Stimulated activated CD8-positive, alpha-beta memory T cell treated with anti-CD3 and anti-CD28 coated beads, Interleukin-15, amount 100 ng/mL, for 4 hours (primary cell): ENCODE results near the gene RPS29.
"Not testable (repeated sequence)": the region's sequence is repeated elsewhere in the genome, so short reads cannot be mapped to it uniquely, and the experiment has no call there.

Experiments used
- DNase-seq, 2 donors: peaks; one replicate each; pipeline ENCODE4 v3.0.0-alpha.2; 2020; ENCODE audit warnings: low read depth in 2 of 2

RPS29 gene

DNA sequence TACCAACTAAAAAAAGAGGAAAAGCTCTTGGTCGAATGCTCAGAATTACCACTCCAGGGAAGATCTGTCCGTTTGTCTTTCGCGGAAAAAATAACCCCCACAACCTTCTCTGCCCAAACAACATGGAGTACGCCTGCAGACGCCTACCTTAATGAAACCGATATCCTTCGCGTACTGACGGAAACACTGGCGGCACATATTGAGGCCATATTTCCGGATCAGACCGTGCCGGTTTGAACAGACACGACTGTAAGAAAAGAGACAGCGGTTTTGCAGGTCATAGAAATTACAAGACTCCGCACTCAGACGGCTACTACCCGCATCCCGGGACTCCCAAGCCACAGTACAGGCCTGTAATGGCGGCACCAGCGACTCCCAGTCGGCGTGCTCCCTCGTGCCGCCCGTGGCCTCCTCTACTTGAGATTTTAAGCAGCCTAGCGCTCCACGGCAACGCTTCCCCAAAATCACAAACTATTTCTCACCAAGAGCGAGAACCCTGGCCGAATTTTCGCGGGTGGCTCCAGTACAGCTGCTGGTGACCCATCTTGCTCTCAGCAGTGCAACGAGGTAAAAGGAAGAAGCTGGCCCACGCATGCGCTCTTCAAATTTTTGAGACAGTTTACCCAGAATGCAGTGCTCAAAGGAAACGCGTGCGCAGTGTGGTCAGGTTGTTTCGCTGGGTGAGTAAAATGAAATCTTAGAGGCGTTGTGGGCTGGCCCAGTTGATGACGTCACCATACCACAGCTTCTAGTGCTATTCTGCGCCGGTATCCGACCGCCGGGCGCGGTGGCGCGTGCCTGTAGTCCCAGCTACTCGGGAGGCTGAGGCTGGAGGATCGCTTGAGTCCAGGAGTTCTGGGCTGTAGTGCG lies at the start of gene RPS29:
Gene RPS29, minus strand, starts transcription at position 578 of the 870 bp plus-strand sequence. Its CDS starts 34 bp downstream, at position 544.
- peak; percentile 97 for DNase-seq

DNA sequence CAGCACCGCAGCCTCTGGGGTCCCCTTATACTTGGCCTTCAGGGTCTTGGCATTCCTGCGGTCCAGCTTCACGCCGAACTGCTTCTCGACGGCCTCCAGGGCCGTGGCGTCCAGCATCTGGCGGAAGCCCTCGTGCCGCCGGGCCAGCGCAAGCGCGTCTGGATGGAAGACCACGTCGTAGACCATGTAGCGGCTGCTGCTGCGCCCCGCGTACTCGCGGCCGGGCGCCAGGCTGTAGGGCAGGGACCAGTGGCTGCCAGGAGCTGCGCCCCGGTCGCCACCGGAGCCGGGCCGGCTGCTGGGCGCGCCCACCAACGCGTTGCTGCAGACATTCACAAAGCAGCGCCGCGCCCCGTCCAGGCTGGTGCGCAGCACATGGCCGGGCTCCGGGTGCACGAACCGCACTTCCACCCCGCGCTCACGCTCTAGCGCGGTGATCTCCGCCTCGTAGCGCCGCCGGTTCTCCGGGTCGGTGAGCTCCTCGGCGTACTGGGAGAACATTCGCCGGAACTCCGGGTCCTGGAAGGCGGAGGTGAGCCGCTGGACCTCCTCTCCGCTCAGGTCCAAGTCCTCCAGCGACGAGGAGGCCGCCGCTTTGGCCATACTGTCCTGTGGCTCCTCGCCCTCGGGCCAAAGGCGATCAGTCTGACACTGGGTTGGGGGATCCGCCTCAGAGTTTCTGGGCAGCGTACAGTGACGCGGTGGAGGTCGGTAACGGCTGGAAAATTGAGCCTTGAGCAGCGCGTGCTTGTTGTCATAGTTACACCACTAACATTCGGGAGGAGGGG lies 48.6 kb upstream of the RPS29 start, which contains the start of gene DNAAF2:
Gene DNAAF2, minus strand, starts transcription at position 698 of the 788 bp plus-strand sequence. Its CDS starts 95 bp downstream, at position 603.
- peak; percentile 39 to 43 for DNase-seq

- DNase-seq = peak; percentile 89 to 91
These were observed 47.7 kb upstream of the RPS29 start for GRCh38 chr14:49633640-49634546.

DNA sequence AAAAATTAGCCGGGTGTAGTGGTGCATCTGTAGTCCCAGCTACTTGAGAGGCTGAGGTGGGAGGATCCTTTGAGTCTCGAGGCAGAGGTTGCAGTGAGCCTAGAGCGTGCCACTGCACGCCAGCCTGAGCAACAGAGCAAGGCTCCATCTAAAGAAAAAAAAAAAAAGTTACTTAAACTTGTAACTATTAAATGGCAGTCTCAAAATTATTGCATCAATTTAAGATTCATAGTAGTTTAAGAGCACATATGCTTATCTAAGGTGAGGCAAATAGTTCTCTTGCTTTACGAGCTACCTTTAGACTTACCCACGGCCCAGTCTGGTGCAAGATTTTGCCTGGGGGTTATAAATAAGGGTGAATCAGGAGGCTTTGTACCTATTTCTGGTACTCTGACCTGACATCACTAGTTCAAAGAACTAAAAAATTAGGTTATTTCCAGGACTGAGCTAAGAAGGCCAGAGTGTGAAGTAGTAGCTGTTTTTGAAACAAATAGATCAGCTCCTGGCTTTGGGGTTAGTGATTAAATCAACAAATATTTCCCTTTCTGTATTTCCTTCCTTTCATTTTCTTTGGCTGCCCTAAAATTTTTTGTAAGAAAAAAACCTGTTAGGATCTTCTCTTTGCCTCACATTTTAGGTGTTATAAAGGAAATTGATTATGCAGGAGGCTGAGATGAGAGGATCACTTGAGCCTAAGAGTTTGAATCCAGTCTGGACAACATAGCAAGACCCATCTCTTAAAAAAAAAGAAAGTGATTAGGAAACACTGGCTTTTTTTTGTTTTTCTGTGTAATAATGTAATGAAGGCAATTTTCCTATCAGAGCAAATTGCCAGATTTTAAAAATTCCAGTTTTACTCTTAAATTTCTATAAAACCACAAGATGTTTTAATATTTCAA lies 38.0 kb upstream of the RPS29 start:
- no peak for DNase-seq

DNA sequence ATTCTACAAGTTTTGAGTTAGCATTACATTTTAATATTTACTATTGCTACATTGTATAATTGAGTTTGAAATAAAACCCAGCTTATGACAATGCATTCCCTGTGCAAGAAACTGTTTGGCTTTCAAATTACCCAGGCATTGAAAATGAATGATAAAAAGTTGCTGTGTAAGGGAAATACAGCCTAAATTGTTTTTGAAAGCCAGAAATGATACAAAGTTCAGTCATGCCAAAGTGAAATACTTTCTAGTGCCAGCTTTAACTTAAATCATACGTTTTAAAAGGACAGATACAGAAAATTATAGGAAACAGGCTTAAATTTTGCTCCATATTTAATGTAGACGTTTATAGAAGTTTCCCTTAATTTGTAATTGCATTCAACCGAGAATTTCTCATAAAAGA lies 37.2 kb upstream of the RPS29 start:
- DNase-seq = no peak

GRCh38 chr14:49622022-49622607 lies 35.9 kb upstream of the RPS29 start:
- DNase-seq = no peak

GRCh38 chr14:49621114-49621881 lies 35.1 kb upstream of the RPS29 start:
- DNase-seq = no peak

GRCh38 chr14:49620182-49621113 lies 34.3 kb upstream of the RPS29 start, which contains the start of the genes MGAT2 and RPL36AL:
MGAT2 (plus strand) TSS chr14:49620799; CDS start chr14:49621269, 470 bp downstream.
RPL36AL (minus strand) TSS chr14:49620626; CDS start chr14:49619104, 1,522 bp downstream.
- DNase-seq = peak; percentile 90 to 93

DNA sequence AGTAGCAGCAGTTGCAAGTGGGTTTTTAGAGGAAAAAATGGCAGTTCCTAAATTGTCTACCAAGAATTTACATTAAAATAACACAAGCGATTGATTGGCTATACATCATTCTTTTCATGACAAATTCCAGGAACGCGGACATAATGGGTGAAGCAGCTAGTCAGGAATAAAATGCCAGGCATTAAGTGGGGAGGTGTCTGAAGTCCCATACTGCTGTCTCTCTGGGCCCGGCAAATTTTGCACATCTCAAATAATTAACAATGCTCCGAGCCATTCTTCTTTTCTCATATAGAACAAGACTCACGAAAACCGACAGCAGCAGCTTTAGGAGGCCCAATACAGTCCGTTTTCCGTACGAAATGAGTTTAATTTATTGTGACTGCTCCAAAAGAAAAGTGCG lies 33.5 kb upstream of the RPS29 start:
- no peak for DNase-seq

DNA sequence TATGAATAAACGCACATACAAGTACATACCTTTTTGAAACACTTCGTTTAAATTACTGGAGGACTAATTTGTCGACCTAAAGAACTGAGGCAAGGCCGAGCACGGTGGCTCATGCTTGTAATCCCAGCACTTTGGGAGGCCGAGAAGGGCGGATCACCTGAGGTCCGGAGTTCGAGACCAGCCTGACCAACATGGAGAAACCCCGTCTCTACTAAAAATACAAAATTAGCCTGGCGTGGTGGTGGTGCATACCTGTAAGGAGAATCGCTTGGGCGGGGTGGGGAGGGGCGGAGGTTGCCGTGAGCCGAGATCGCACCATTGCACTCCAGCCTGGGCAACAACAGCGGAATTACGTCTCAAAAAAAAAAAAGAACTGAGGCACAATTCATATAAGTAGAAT lies 33.1 kb upstream of the RPS29 start:
- not testable (repeated sequence) for DNase-seq

GRCh38 chr14:49617852-49618519 lies 31.8 kb upstream of the RPS29 start:
- DNase-seq = no peak

DNA sequence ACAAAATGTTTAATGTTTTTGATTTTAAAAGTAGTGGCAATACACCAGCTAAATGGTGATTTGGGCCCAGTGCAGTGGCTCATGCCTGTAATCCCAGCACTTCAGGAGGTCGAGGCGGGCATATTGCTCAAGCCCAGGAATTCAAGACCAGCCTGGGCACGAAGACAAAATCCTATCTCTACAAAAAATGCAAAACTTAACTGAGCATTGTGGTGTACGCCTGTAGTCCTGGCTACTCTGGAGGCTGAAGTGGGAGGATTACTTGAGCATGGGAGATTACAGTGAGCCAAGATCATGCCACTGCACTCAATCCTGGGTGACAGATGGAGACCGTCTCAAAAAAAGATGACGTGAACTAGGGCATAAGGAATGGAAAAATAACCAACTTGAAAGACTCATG lies 29.6 kb upstream of the RPS29 start:
- no peak for DNase-seq

- no peak for DNase-seq
These were observed 28.0 kb upstream of the RPS29 start for GRCh38 chr14:49614196-49614595.

DNA sequence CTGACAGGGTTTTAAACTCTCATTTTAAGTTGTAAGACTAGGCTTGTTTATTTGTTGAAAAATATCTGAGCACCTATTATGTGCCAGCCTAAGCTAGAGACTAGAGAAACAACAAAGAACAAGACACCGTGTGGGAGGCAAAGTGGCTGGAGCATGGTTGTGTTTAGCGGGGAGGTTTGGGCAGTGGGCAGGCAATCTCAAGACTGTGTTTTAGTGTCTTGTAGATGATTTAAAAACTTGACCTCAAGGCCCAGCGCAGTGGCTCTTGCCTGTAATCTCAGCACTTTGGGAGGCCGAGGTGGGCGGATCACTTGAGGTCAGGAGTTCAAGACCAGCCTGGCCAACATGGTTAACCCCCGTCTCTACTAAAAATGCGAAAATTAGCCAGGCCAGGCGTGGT lies 26.5 kb upstream of the RPS29 start:
- DNase-seq = no peak

GRCh38 chr14:49612251-49612650 lies 26.1 kb upstream of the RPS29 start:
- DNase-seq = no peak

- DNase-seq = no peak
These were observed 21.4 kb upstream of the RPS29 start for GRCh38 chr14:49607583-49607982.

- peak; percentile 64 to 70 for DNase-seq
These were observed 12.5 kb upstream of the RPS29 start, which contains the start of gene LRR1 for GRCh38 chr14:49598485-49599300. LRR1 (plus strand) TSS chr14:49598940; CDS start chr14:49599021, 81 bp downstream.
